GM18508 (cell line): Measurements from ENCODE around the gene SNX30.
A peak's percentile ranks its signal among the peaks of the same experiment; 100 is the strongest.
"Not testable (repeated sequence)": the region's sequence is repeated elsewhere in the genome, so short reads cannot be mapped to it uniquely, and the experiment has no call there.

ENCODE experiments used
- ATAC-seq: cut with Tn5 transposase; IDR thresholded peaks from one replicate; pipeline ENCODE4 v1.9.1; 2021; ENCODE audit warnings: moderate number of reproducible peaks; ENCODE audit not compliant: insufficient read depth, unreplicated experiment

Gene SNX30, protein sequence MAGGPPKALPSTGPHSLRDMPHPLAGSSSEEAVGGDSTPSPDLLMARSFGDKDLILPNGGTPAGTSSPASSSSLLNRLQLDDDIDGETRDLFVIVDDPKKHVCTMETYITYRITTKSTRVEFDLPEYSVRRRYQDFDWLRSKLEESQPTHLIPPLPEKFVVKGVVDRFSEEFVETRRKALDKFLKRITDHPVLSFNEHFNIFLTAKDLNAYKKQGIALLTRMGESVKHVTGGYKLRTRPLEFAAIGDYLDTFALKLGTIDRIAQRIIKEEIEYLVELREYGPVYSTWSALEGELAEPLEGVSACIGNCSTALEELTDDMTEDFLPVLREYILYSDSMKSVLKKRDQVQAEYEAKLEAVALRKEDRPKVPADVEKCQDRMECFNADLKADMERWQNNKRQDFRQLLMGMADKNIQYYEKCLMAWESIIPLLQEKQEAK

DNA sequence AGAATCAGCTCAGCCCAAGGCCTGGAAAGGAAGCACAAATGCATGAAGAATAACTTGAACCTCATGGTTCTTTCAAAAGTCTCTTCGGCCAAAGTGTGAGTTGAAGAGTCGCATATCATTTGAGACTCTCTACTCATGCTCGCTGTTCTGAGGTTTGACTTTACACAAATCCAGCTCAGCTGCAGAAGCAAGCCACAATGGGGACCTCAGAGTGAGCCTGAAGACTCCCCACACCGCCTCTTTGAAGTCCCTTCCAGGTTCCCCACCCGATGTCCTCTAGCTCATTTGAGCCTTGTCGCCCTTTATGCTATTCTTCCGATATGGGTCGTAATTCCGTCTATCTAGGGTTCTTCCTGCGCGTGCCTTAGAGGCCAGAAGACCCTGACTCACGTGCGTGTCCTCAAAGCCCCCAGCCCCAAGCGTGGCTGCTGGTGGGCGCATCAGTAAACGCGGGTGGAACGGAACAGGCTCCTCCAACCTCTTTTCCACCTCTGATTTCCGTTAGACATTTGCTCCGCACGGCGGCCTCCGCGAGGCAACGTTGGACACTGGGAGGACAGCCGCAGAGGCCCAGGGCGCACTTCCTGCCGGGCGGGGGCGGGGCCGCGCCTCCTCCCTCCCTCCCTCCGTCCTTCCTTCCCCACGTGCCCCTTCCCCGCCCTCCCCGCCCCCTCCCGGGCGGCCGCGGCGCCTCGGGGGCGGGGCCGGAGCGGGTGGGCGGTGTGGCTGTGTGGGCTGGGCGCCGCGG lies at the start of gene SNX30:
SNX30 (plus strand) TSS at position 745 of the 748 bp plus-strand sequence. CDS start 242 bp downstream, outside the sequence.
- ATAC-seq, result peak; percentile 36

GRCh38 chr9:112703304-112703703 lies 47.3 kb upstream of the SNX30 start:
- no peak for ATAC-seq

- no peak for ATAC-seq
These were observed 44.7 kb upstream of the SNX30 start for GRCh38 chr9:112705768-112706427.

- ATAC-seq, result no peak
These were observed 39.4 kb upstream of the SNX30 start for GRCh38 chr9:112711050-112711689.

DNA sequence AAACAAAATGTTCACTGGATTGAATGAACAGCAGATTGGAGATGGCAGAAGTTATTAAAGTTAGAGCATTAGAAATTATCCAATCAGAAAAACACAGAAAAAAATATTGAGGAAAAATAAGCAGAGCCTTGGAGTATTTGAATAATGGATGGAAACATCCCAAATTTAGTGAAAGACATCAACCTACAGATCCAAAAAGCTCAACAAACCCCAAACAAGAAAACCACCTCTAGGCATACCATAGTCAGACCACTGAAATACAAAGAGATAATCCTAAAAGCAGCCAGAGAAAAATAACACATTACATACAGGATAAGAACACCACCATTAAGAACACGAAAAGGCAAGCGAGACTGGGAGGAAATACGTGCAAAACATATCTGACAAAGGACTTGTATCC lies 37.9 kb upstream of the SNX30 start:
- ATAC-seq, result no peak

DNA sequence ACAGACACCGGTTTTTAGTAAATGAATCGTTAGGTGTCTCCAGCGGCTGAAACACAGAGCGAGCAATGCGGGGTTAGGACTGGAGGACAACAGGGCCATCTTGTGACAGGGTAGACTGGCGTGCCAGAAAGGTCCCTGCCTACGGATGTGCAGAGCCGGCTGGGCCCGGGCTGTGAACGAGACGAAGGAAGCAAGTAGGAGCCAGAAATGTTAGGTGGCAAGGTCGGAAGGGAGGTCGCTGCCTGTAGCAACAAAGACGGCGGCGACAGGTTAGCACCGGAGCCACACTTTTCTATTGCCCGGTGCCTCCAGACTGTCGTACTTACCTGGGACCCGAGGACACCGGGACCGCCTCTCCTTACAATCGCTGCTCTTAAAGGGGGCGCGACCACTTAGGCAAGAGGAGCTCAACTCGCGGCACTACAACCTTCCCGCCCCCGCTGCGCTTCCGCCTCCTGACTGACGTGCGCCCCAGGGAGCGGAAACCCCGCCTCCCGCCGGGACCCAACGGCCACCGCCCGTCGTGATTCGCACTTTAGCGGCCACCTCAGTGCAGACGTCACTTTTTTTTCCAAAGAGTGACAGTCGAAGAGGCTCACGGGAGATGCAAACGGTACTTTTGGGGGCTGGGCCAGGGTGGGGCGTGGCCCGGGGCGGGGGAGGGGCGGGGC lies 32.8 kb upstream of the SNX30 start, which contains the start of gene INIP:
INIP (minus strand) TSS at position 457 of the 671 bp plus-strand sequence. CDS start 1,632 bp downstream, outside the sequence.
- peak; percentile 69 for ATAC-seq

DNA sequence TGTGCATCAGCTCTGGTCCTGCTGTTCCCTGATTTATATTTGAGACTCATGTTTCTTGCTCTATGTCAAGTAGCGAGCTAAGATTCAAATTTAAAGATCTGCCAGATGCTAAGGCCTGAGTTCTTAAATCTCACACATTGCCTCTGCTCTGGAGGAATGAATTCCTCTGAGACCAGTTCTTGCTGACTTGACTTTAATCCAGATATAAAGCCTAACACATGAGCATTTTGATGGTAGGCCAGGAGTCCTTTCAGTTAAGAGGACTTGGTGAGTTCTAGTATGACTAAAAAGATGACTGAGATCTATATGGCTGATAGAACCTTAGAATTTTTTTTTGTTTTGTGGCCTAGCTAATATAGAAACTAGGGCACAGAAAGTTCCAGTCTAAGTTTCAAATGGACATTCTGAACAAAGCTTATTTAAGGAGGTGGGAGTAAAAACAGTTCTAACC lies 31.3 kb upstream of the SNX30 start:
- peak; percentile 26 for ATAC-seq

GRCh38 chr9:112719696-112720095 lies 30.9 kb upstream of the SNX30 start:
- ATAC-seq, result no peak

DNA sequence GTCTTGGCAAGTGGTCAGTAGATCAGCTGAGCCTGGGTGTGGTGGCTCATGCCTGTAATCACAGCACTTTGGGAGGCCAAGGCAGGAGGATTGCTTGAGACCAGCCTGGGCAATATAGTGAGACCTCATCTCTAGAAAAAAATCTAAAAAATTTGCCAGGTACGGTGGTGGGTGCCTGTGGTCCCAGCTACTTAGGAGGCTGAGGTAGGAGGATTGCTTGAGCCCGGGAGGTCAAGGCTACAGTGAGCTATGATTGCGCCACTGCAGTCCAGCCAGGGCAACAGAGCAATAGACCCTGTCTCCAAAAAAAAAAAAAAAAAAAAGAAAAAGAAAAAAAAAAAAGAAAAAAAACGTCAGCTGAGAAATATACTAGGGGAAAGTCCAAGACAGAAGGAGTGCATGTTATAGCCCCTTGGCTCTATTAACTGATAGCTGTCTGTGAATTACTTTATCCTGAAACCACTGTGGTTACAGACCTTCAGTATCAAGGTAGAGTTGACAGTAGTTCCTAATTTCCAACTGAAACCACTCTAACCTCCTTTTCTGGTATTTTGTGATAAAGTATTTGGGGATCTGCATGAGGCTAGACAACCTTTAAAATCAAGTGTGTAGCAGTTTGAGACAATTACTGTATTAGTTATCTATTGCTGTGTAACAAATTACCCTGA lies 30.3 kb upstream of the SNX30 start:
- no peak for ATAC-seq

DNA sequence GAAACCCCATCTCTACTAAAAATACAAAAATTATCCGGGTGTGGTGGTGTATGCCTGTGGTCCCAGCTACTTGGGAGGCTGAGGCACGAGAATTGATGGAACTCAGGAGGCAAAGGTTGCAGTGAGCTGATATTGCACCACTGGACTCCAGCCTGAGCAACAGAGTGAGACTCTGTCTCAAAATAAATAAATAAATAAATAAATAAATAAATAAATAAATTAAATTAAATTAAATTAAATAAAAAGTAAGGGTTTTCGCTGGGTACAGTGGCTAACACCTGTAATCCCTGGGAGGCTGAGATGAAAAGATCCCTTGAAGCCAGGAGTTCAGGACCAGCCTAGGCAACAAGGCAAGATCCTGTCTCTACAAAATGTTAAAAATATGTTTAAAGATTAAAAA lies 27.8 kb upstream of the SNX30 start:
- ATAC-seq, result not testable (repeated sequence)

GRCh38 chr9:112725961-112726360 lies 24.6 kb upstream of the SNX30 start:
- ATAC-seq, result no peak

GRCh38 chr9:112726428-112726827 lies 24.1 kb upstream of the SNX30 start:
- no peak for ATAC-seq

GRCh38 chr9:112728401-112728800 lies 22.2 kb upstream of the SNX30 start:
- no peak for ATAC-seq

- no peak for ATAC-seq
These were observed 18.6 kb upstream of the SNX30 start for GRCh38 chr9:112731971-112732370.

DNA sequence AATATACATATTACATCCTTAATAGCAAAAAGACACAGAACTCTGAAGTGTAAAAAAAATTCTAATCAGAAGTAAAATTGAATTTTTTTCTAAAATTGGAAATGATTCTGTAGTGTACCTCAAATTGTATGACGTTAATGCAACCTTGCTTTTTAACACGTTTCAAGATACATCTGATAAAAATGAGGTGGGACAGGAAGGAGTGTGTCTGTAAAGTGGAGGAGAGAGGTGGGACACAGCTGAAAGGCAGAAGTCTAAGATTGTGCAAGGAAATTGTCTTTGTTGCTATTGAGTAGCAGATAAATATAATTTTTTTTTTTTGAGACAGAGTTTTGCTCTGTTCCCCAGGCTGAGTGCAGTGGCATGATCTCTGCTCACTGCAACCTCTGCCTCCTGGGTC lies 15.7 kb upstream of the SNX30 start:
- ATAC-seq, result no peak

DNA sequence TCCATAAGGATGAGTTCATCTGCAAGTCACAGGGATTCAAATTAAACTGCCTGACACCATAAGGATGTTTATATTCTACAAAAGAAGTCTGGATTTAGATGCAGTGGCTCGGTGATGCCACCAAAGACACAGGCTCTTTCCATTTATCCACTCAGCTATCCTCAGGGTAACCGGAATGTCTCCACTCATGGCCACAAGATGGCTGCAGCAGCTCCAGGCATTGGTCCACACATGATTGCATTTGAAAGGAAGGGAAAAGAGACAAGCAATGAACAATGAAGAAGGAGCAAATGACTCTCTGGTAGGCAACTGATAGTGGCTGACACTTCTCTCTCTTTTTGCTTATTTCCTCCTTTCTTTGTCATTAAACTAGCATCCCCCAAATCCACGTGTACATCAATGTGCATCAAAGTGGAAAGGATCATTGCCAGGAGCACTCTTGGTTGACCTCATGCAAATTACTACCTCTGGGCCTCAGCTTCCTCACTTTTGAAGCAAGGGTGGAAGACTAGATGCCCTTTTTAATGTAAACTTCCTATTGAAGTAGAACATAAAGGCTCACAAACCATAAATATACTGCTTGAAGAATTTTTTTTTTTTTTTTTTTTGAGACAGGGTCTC lies 7.2 kb upstream of the SNX30 start:
- ATAC-seq, result no peak

DNA sequence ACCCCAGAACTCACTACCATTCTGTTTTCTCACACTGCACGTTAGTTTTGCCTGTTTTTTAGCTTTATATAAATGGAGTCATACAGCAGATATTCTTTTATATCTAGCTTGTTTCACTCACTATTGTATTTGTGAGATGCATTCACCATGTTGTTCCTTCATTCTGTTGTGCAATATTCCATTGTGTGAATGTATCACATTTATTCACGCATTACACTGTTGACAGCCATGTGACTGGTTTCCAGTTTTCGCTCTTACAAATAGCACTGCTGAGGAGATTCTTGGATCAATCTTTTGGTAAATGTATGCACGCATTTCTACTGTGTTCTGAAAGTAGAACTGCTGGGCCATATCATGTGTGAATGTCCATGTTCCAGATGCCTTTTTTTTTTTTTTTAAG lies 6.4 kb upstream of the SNX30 start:
- ATAC-seq, result no peak

DNA sequence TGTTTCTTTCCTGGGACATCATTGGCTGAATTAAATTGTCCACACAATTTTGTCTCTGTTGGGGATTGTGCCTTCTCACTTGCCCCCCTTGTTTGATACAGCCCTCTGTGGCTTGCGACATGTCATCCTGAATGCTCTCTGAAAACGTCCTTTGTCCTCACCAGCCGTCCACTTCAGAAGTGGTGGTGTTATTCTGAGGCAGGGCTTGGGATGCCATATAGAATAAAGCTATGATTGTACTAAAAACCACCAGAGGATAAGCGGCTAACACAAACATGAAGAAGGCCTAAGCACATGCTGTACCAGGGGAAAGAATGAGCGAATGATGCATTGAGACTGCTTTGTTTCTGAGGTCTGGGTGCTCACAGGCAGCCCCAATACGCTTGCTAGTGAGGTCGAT lies 3.5 kb upstream of the SNX30 start:
- no peak for ATAC-seq

DNA sequence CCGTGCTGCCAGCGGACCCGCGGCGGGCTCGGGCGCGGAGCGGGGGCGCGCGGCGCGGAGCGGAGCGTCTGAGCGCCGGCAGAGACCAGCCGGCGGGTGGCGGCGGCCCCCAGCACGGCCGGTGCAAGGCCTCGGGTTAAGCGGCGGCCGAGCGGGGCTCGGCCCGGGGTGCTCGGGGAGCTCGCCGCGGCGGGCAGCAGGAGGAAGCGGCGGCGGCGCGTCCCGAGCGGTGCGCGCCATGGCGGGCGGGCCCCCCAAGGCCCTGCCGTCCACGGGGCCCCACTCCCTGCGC lies 150 bp downstream of the SNX30 start:
- no peak for ATAC-seq
